Right kidney (tissue), 1 donor: Measurements from ENCODE around the gene VWA7.
A peak's percentile ranks its signal among the peaks of the same experiment; 100 is the strongest.

Experiments used
- DNase-seq: peaks from one replicate; pipeline ENCODE4 v3.0.0-alpha.2; 2016

Gene VWA7

GRCh38 chr6:31729979-31730630 is 47.0 kb downstream of the VWA7 start:
- peak; percentile 92 for DNase-seq

GRCh38 chr6:31729515-31729978 is 47.6 kb downstream of the VWA7 start:
- DNase-seq = peak; percentile 97

GRCh38 chr6:31728767-31729514 is 48.2 kb downstream of the VWA7 start, which contains the start of gene DDAH2:
Gene DDAH2, minus strand, starts transcription at chr6:31729299. Its CDS starts 138 bp downstream, at chr6:31729161.
- peak; percentile 36 for DNase-seq

- no peak for DNase-seq
Observed at GRCh38 chr6:31727717-31728671, 49.1 kb downstream of the VWA7 start.

- DNase-seq = no peak
Observed at GRCh38 chr6:31727034-31727716, 50.0 kb downstream of the VWA7 start.

GRCh38 chr6:31725502-31726350 is 51.4 kb downstream of the VWA7 start:
- no peak for DNase-seq

- DNase-seq = no peak
Observed at GRCh38 chr6:31723980-31724691, 53.0 kb downstream of the VWA7 start.

- DNase-seq = no peak
Observed at GRCh38 chr6:31723245-31723979, 53.7 kb downstream of the VWA7 start, which contains the start of gene MPIG6B. Gene MPIG6B, plus strand, starts transcription at chr6:31723373. Its CDS starts 11 bp downstream, at chr6:31723384.

- DNase-seq = no peak
Observed at GRCh38 chr6:31722173-31722572, 55.0 kb downstream of the VWA7 start.

GRCh38 chr6:31721351-31722020 is 55.6 kb downstream of the VWA7 start, which contains the start of gene LY6G6C:
Gene LY6G6C, minus strand, starts transcription at chr6:31721746. Its CDS starts 67 bp downstream, at chr6:31721679.
- DNase-seq = no peak

GRCh38 chr6:31720196-31720770 is 56.8 kb downstream of the VWA7 start:
- DNase-seq = no peak

- no peak for DNase-seq
Observed at GRCh38 chr6:31719001-31719400, 58.1 kb downstream of the VWA7 start.

GRCh38 chr6:31718265-31718664 is 58.9 kb downstream of the VWA7 start:
- DNase-seq = no peak

- no peak for DNase-seq
Observed at GRCh38 chr6:31717499-31718222, 59.5 kb downstream of the VWA7 start.
